ENCODE data around the gene EXOC7.

EXOC7 gene

DNA sequence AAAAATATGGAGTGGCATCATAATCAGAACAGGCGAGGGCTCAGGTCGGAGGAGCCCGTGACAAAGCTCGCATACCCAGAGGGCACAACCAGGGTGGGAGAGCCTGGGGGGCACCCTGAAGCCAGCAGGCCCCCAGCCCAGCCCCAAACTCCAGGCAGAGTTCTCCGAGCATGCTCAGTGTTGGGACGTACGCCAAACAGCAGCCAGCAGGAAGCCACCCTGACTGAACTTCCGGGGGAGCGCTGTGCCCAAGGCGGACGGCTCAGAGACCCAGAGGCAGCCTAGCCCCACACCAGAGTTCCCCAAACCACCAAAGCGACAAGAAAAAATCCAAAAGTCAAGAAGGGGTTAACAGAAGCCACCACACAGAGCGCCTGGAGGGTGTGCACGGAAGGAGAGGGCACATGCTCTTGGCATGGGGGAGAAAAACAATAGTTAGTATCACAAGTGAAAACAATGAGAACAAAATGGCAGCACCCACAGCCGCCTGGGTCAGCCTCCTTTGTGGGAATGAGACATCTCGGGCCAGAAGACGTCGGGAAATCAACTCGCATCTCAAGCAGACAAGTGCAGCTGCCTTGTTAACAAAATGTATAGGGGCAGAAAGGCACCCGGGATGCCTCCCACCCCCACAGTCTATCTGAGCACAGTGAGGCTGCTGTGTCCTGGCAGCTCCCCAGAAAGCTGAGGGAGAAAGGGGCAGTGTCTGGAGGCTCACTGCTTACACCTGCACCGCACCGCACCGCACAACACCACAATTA is 11.9 kb downstream of the EXOC7 start:
- no peak for FAIRE-seq

DNA sequence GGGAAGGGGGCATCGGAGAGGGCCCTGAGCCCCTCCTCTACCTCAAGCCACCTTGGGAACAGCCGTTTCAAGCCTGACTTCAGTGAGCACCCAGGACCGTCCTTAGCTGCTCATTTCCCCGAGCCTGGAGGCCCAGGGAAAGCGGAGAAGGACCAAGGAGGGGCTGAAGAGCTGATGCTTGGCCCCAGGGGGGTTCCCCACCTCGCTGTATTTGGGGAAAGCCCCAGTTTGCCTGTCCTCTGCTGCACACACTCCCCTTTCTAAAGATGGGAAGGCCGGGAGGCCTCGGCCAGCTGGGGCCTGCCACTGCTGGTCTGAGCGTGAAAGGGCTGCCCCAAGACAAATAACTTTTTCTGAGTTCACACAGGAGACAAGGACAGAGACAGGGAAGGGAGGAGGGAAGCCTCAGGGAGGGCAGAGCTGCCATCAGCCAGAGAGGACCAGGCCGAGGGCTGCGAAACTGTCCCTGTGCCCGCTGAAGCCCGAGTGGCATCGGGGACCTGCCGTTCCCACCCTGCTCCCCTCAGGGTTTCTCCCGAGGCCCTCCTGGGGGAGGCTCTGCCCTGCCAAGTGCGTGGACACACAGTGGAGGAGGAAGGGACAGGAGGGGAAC is 13.0 kb downstream of the EXOC7 start:
- FAIRE-seq (no peak), DNase-seq (ENCODE audit: extremely low spot score, insufficient read length, low read depth) (no peak)

More for the DNA sequence above, 11.9 kb downstream of the EXOC7 start:
- DNase-seq (ENCODE audit: extremely low spot score, insufficient read length, low read depth), result no peak

DNA sequence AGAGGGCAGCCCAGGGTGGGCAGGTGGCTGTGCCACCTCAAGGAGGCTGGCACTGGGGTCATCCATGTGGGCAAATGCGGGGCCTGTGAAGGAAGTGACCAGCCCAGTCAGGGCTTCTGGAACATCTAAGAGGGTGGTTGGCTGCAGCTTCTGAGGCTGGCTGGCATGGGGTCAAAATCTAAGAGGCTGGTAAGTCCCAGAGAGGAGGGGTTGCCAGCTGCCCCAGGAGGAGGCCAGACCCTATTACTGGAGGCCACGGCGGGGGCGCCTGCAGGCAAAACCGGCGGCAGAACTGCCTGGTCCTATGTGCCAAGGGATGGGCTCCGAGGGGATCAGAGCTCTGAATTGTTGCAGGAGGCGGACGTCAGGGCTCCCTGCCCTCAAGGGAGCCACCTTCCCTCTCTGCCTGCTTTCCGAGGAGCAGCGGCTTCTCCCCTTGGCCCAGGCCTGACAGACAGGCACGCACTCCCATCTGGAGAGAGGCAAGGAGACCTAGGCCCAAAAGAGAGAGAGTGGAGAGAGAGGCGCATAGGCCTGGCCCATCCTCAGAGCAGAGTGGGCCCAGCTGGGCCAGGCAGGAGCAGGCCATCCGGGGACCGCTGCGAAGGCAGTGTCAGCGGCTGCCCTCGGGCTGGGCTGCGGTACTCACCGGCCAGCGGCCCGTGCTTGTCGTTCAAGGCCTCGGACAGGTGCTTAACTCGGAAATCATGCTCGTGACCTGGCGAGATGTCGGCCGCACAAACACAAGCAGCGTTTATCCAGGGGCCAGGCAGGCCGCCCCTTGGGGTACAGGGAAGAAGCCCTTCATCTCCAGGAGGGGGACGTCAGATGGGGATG is 13.7 kb downstream of the EXOC7 start:
- no peak for DNase-seq (ENCODE audit: extremely low spot score, insufficient read length, low read depth)

DNA sequence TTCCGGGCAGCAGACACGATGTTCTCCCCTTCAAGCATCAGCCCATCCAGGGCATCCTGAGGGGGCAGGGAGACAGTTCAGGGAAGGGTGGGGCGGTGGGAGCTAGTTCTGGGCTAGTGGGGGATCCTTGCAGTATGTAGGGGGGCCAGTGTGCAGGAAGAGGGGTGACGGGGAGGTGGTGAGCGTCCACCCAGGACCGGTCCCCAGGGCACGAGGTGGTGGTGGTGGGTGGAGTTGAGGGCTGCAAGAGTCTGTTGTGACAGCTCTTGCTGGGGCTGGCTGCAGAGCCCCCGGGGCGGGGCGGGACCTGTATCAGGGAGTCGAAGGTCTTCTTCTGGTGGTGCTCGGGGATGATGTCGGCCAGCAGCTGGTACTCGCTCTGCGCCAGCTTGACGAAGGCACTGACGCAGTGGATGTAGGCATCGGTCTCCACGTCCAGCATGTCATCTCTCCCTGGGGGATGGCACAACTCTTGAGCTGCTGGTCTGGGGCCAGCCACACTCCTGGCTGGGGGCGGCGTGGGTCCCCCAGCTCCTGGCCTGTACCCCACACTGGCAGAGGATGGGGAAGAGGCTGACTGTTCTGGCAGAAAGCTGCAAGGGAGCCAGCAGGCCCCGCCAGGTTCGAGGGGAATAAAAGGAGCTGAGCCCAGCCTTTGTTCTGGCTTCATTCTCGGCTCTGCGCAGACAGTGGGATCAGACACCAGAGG is 14.6 kb downstream of the EXOC7 start:
- no peak for FAIRE-seq

More for the DNA sequence above, 13.7 kb downstream of the EXOC7 start:
- no peak for FAIRE-seq

DNA sequence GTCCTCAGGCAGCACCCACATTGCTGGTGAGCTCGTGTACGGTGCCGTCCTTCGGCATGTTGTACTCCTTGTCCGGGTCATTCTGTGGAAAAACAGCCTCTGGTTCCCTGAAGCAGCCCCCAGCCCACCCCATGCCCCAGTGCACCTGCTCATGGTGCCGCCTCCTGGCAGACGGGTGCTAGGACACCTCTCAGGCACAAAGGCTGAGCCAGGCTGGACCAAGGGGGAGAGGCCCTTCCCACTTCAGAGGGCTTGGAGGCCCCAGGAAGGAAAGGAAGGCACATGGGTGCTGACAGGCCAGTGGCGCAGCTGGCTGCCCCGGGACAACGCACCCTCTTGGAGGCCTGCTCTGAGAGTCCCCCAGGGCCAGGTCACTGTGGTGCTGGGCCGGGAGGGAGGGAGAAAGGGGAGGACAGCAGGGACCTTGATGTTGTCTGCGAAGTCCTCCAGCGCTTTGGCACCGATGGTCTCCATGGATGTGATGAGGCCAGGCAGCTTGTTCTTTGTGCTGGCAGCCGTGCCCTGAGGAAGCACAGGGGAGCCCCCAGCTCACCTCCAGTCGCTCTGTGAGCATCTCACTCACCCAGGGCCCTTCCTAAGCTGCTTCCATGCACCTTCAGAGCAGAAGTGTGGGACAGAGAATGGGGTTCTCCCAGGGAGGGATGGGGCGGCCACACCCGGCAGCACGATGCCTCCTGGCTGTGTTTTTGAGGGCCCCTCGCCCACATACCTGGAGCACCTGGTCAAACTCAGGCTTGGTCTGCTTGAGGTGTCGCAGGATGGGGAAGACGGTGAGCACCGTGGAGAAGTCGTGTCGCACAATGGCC is 15.3 kb downstream of the EXOC7 start:
- FAIRE-seq (no peak), DNase-seq (ENCODE audit: extremely low spot score, insufficient read length, low read depth) (no peak)

More for the DNA sequence above, 14.6 kb downstream of the EXOC7 start:
- DNase-seq (ENCODE audit: extremely low spot score, insufficient read length, low read depth), result no peak

DNA sequence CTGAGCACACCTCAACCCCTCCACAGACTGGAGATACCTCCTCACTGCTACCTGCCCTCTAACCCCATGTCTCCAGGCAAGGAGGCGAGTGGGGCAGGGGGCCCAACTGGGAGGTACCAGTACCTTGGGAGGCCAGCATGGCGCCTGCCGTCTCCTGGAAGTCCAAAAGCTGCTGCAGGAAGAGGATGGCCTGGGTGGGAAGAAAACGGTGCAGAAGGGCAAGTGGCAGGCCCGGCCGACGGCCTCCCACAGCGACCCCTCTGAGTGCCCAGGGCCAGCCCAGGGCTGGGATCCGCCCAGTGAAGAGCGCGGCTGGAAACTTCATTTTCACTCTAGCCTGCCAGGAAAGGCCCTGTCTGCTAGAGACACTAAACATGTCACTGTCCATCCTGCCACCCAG is 16.1 kb downstream of the EXOC7 start:
- DNase-seq (ENCODE audit: extremely low spot score, insufficient read length, low read depth) (no peak), FAIRE-seq (no peak)

DNA sequence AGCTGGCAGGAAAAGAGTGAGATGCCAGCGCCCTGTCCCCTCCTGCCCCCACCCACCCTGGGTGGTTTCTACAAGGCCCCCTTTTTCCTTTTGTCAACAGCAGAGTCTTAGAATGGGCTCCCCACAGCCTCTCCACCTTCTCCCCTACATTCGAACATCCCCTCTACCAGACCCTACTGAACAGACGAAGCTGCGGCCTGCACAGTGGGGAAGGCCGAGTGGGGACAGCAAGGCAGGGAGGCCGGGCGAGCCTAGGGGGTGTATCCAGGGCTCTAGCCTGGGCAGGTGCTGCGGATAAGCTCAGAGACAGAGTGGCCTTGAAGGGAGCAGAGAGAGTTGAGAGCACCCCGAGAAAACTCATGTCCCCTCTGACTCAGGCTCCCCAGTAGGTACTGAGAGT is 17.2 kb downstream of the EXOC7 start:
- FAIRE-seq (no peak), DNase-seq (ENCODE audit: extremely low spot score, insufficient read length, low read depth) (no peak)

DNA sequence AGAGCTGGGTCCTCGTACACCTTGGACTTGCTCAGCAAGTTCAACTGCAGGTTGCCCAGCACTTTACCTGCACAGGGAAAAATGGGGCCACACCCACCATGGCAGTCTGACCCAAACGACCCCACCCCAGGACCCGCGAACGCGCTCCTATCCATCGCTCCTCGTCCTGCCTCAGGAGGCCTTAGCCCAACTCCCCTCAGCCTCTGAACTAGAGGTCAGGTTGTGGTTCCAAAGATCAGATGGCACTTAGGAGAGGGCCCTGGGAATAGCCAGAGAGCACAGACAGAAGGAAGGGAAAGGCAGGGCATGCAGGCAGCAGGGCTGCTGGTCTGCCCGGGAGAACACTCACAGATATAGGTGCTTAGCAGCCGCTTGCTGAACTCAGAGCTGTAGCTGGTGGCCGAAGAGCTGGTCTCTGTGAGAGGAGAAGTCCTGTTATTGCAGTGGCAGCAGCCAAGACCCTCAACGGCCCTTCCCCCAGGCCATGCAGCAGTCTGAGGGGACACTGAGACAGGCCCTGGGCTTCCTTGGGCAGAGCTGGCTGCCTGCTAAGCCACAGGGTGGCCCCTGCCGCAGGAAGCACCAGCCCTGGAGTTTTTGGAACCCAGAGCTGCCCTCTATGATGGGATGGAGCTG is 17.7 kb downstream of the EXOC7 start:
- no peak for FAIRE-seq
- no peak for DNase-seq (ENCODE audit: extremely low spot score, insufficient read length, low read depth)

DNA sequence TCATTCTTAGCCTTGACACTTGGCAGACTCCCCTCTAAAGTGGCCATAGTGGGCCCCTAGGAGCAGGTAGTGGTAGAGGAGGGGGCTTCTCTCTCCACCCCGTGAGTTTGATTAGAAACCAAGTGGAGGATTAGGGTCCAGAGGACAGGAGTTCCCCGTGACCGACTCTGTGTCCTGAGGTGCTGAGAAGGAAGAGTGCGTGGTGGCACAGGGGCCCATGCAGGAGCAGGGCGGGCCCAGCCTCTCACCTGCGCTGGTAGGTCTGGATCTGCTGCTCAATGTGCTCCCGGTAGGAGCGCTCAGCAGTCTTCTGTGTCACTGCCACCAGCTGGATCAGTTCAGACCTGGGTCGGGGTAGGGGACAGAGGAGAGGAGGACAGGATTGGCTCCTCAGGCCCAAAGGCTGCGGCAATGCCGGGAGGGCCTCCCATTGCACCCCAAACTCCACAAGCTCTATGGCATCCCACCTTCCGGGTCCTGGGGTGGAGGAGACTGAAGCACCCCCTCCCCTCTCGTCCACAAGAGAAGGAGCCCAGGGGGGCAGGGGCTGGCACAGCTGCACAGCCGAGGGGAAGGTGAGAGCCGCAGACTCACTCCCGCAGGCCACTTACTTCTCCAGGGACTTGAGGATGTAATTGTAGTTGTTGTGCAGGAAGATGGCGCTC is 18.4 kb downstream of the EXOC7 start:
- FAIRE-seq, result no peak
- no peak for DNase-seq (ENCODE audit: extremely low spot score, insufficient read length, low read depth)

DNA sequence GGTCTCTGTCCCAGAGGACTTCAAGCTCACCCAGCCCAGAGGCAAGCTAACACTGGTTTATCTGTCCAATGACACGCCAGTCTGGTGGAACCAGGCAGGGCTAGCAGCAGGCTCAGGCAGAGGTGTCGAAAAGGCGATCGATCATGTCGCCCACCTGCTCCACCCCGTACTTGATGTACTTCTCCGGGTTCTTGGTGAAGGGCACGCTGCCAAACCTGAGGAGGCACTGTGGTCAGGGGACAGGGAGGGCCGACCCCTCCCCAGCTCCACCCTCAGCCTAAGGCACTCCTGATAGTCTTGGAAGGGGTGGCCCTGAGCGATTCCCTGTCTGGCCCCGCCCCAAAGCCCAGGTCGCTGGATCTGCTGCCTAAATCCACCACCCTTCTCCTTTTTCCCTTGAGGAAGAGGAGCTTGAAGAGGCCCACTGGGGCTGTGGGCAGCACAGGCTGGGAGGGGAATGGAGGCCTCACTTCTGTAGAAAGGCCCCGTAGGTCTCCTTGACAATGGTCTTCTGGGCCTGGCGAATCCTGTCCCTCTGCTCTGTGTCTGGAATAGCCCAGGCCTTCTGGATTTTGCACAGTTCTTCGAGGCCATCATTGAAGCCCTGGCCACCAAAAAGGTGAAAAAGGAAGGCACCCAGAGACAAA is 19.9 kb downstream of the EXOC7 start:
- no peak for FAIRE-seq
- no peak for DNase-seq (ENCODE audit: extremely low spot score, insufficient read length, low read depth)

DNA sequence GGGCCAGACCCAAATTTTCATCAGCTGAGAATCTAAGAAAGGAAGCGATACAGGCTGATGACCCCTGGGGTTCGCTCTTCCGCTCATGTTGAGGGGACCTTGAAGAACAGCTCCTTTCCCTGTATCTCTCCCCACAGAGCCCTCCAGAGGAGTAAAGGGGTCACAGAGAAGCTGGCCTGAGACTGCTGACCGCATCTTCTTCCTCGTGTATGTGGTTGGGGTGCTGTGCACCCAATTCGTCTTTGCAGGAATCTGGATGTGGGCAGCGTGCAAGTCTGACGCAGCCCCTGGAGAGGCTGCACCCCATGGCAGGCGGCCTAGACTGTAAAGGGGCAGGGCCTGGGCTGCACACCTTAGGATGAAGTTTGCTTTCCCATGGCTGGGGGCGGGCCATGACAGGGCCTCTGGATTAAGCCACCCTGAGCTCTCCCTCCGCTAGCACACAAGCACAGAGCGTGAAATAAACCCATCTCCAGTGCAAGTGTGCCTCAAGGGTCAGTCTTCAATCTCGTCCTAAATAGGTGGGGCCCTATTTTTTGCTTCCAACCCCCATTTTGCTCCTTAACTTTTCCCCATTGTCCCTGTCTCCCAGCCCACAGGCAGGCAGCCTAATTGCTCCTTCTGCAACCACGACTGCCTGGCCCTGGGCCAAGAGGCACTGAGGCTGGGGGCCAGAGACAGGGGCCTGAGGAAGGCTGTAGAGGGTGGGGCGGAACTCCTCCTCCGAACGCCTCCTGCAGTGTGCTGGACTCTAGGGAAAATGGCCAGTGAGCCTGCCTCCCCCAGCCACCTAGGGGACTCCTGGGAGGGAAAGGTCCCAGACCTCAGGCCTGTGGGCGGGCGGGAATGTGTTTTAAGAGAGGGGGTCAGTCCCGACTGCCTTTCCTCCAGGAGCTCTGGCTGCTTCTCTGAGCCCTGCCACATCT is 21.0 kb downstream of the EXOC7 start:
- no peak for FAIRE-seq
- no peak for DNase-seq (ENCODE audit: extremely low spot score, insufficient read length, low read depth)

DNA sequence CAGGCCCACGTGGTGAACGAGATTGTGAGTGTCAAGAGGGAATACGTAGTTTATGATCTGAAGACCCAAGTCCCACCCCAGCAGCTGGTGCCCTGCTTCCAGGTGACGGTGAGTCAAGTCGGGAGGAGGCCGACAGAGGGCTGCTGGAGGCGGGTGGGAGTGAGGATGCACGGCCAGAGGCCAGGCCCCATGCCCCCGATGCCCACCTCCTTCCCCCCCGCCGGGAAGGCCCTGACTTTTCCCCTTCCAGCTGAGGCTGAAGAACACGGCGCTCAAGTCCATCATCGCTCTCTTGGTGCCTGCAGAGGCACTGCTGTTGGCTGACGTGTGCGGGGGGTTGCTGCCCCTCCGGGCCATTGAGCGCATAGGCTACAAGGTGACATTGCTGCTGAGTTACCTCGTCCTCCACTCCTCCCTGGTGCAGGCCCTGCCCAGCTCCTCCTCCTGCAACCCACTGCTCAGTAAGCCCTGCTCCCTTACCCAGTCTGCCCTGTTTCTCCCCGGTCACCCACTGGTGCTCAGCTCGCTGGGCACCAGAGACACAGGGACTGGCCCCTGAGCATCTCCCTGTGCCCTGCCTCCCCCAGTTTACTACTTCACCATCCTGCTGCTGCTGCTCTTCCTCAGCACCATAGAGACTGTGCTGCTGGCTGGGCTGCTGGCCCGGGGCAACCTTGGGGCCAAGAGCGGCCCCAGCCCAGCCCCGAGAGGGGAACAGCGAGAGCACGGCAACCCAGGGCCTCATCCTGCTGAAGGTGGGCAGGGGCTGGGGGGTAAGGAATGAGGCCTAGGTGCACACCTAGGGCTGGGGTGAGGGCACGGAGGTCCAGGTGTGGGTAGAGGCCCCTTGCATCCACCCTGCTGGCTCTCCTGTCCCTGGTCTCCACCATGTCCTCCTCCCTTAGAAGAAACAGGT is 22.0 kb downstream of the EXOC7 start:
- no peak for DNase-seq (ENCODE audit: extremely low spot score, insufficient read length, low read depth)
- no peak for FAIRE-seq

DNA sequence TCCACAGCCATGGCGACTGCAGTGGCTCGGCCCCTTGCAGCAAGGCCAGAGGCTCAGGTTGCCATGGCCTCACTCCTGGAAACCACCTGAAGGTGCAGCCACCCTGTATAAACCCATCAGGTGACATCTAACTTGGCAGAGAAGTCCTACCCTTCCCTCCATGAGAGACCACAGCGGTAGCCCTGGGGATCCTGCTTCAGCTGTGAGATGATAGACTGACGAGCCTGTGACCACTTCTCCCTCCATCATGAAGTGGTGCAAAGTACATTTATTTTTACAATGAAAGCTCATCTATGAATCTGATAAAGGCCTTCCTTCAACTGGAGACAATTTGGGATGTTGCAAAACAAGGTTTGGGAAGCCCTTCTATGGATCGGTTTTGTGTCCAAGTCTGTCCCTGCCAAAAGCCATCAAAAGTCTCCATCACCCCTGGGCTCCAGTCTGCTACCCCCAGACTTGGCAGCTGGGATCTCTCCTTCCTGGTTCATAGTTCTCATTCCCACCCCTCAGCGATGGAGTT is 22.8 kb downstream of the EXOC7 start:
- DNase-seq (ENCODE audit: extremely low spot score, insufficient read length, low read depth), result no peak
- no peak for FAIRE-seq

DNA sequence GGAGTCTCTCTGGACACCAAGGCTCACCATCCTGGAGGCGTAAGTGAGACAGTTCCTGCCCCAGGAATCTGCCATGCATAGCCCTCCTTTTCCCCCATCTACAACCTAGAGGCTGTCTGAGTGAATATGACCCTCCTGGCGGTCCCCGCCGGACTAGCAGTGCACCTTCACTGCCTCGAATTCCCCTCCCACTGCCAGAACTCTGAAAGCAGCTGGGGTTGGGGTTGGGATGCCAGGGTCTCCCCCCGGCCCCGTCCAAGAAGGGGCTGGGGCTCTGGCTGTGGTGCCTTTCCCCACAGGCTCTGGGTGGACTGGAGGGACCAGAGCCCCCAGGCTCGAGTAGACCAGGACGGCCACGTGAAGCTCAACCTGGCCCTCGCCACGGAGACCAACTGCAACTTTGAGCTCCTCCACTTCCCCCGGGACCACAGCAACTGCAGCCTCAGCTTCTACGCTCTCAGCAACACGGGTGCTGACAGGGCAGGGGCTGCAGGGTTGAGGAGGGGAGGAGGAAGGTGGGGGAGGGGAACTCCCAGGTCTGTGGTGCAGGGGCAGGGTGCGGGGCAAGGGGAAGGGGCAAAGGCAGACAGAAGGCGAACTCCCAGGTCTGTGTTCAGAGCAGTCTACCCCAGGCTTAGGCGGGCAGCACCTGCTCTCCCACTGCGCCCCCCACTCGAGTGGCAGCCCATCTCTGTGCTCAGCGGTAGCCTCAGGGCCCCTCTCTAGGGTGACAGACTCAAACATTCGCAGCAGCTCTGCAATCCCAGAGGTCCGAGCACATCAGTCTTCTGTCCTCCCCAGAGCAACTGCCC is 23.4 kb downstream of the EXOC7 start:
- no peak for FAIRE-seq
- DNase-seq (ENCODE audit: extremely low spot score, insufficient read length, low read depth), result no peak

DNA sequence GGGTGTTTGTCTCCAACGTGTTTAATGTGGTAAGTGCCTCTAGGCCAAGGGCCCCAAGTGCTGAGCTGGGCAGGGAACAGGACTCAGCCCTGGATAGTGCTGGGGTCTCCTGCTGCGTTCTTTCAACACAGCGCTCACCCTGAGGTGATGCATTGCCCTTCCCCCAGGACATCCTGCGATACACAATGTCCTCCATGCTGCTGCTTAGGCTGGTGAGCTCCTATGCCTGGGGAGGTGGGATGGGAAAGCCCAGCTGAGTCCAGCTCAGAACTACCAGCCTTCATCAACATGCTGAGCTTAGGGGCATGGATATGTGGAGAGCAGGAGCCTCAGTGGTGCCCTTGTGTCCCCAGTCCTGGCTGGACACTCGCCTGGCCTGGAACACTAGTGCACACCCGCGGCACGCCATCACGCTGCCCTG is 24.0 kb downstream of the EXOC7 start:
- FAIRE-seq, result no peak
- no peak for DNase-seq (ENCODE audit: extremely low spot score, insufficient read length, low read depth)

Data from GM18507 (cell line).